ENCODE measurements around the gene INPP5A. TPM values are rescaled to one million over a fixed set of nuclear protein-coding genes. Genes with fewer than 3 reads are reported as not detected.

The INPP5A gene
- total and polyA plus RNA-seq, 2 experiments from 2014 or later = 41.2 to 53.6 TPM

DNA sequence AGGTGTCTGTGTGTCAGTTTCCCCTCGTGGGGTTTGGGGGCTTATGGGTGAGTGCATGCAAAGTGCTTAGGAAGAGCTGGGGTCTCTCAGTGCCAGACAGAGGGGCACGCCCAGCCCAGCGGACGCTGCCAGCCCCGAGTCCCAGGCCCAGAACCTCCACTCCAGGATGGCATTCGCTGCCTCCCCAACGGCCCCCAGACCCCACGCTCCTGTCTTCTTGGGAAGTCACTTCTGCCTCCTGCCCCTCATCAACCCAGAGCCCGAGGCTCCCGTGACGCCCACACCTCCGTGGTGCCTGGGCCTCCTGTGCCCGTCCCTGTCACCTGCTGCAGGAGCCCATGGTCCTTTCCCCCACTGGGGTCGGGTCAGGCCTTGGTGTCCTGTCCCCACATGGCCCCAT lies 213.3 kb downstream of the INPP5A start:
- Histone ChIP-seq H3K9me3 (ENCODE audit: low read depth) (no peaks in the 10 kb centered on the region), H3K9me2 (replicated peaks; ENCODE audit: insufficient read depth) (no peaks in the 10 kb centered on the region), H4K20me1 (ENCODE audit: insufficient read depth, poor library complexity, severe bottlenecking) (no peaks in the 10 kb centered on the region), H3K36me3 (replicated peaks; ENCODE audit: insufficient read depth, low read depth) (no peaks in the 10 kb centered on the region), H3K27me3 (no peaks in the 10 kb centered on the region), H3K4me3 (no peak overlapping the region), H3K4me1 (ENCODE audit: insufficient read depth) (no peaks in the 10 kb centered on the region), H3K79me2 (no peaks in the 10 kb centered on the region), H3K4me2 (no peak overlapping the region), H3K27ac (no peak overlapping the region), H2AFZ (no peak overlapping the region)
- 95% methylated on average over 11 of the region's 14 CpGs for WGBS (ENCODE audit: low lambda C conversion rate, missing lambda C conversion rate)
- DNase-seq (ENCODE audit: low spot score) = no peak
- TF ChIP-seq, protein P1, sequence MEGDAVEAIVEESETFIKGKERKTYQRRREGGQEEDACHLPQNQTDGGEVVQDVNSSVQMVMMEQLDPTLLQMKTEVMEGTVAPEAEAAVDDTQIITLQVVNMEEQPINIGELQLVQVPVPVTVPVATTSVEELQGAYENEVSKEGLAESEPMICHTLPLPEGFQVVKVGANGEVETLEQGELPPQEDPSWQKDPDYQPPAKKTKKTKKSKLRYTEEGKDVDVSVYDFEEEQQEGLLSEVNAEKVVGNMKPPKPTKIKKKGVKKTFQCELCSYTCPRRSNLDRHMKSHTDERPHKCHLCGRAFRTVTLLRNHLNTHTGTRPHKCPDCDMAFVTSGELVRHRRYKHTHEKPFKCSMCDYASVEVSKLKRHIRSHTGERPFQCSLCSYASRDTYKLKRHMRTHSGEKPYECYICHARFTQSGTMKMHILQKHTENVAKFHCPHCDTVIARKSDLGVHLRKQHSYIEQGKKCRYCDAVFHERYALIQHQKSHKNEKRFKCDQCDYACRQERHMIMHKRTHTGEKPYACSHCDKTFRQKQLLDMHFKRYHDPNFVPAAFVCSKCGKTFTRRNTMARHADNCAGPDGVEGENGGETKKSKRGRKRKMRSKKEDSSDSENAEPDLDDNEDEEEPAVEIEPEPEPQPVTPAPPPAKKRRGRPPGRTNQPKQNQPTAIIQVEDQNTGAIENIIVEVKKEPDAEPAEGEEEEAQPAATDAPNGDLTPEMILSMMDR (IDR thresholded peaks at IDR 0.05; ENCODE audit: poor library complexity) = no peak
- TF ChIP-seq EZH2 (IDR thresholded peaks at IDR 0.05; ENCODE audit: borderline replicate concordance) (no peak), EZH2phosphoT487 (IDR thresholded peaks at IDR 0.05; ENCODE audit: low read depth, severe bottlenecking, unreplicated experiment) (no peak)

DNA sequence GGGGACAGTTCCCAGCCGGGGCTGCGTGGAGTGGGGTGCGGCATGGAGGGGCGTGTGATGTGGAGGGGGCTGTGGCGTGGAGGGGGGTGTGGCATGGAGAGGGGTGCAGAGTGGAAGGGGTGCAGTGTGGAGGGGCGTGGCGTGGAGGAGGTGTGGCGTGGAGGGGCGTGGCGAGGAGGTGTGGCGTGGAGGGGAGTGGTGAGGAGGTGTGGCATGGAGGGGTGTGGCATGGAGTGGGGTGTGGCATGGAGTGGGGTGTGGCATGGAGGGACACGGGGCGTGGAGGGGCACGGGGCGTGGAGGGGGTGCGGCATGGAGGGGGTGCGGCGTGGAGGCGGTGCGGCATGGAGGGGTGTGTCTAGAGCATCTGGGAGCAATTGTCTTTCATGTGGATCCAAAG lies 214.8 kb downstream of the INPP5A start:
- WGBS (ENCODE audit: low lambda C conversion rate, missing lambda C conversion rate) = 100% methylated on average over 7 of the region's 20 CpGs
- Histone ChIP-seq H3K27ac (no peak overlapping the region), H3K36me3 (replicated peaks; ENCODE audit: insufficient read depth, low read depth) (no peaks in the 10 kb centered on the region)

DNA sequence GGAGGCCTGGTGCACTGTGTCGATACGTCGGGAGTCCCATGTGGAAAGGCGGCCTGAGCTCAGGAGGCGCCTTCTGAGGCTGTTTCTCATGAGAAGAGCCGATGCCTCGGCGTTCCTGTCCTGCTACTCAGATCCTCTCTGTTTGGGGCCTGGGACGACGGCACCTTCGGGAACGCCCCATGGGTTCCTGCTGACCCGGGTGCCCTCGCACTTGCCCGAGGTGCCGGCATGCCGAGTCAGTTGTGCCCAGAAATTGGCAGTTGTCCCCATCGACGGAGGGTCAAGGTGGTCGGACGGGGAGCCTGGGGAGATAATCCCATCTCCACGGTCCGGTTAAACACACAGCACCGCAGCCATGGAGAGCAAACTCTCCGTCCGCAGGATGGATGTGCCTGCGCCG lies 215.4 kb downstream of the INPP5A start:
- Histone ChIP-seq H3K4me3 (no peak overlapping the region), H3K36me3 (replicated peaks; ENCODE audit: insufficient read depth, low read depth) (no peaks in the 10 kb centered on the region), H4K20me1 (ENCODE audit: insufficient read depth, poor library complexity, severe bottlenecking) (no peaks in the 10 kb centered on the region), H2AFZ (no peak overlapping the region), H3K4me1 (ENCODE audit: insufficient read depth) (no peaks in the 10 kb centered on the region), H3K79me2 (no peaks in the 10 kb centered on the region), H3K9me3 (ENCODE audit: low read depth) (no peaks in the 10 kb centered on the region), H3K27ac (no peak overlapping the region), H3K9me2 (replicated peaks; ENCODE audit: insufficient read depth) (no peaks in the 10 kb centered on the region), H3K4me2 (no peak overlapping the region), H3K27me3 (no peaks in the 10 kb centered on the region)
- 94% methylated on average over 25 of the region's 28 CpGs for WGBS (ENCODE audit: low lambda C conversion rate, missing lambda C conversion rate)
- no peak for DNase-seq (ENCODE audit: low spot score)
- TF ChIP-seq, protein P1 (IDR thresholded peaks at IDR 0.05; ENCODE audit: poor library complexity) = no peak
- no peak for TF ChIP-seq EZH2phosphoT487 (IDR thresholded peaks at IDR 0.05; ENCODE audit: low read depth, severe bottlenecking, unreplicated experiment)
- TF ChIP-seq EZH2 (IDR thresholded peaks at IDR 0.05; ENCODE audit: borderline replicate concordance) = no peak

More for the DNA sequence above, 214.8 kb downstream of the INPP5A start:
- H3K4me1 ChIP-seq (ENCODE audit: insufficient read depth) = no peaks in the 10 kb centered on the region
- H3K9me2 ChIP-seq (replicated peaks; ENCODE audit: insufficient read depth) = no peaks in the 10 kb centered on the region
- H4K20me1 ChIP-seq (ENCODE audit: insufficient read depth, poor library complexity, severe bottlenecking) = no peaks in the 10 kb centered on the region
- no peaks in the 10 kb centered on the region for H3K79me2 ChIP-seq
- no peak overlapping the region for H3K4me3 ChIP-seq
- TF ChIP-seq EZH2phosphoT487 (IDR thresholded peaks at IDR 0.05; ENCODE audit: low read depth, severe bottlenecking, unreplicated experiment) (no peak), EZH2 (IDR thresholded peaks at IDR 0.05; ENCODE audit: borderline replicate concordance) (no peak)
- TF ChIP-seq, protein P1 (IDR thresholded peaks at IDR 0.05; ENCODE audit: poor library complexity) = no peak
- H2AFZ ChIP-seq = no peak overlapping the region
- no peaks in the 10 kb centered on the region for H3K9me3 ChIP-seq (ENCODE audit: low read depth)
- no peak for DNase-seq (ENCODE audit: low spot score)
- H3K4me2 ChIP-seq = no peak overlapping the region
- H3K27me3 ChIP-seq = no peaks in the 10 kb centered on the region

DNA sequence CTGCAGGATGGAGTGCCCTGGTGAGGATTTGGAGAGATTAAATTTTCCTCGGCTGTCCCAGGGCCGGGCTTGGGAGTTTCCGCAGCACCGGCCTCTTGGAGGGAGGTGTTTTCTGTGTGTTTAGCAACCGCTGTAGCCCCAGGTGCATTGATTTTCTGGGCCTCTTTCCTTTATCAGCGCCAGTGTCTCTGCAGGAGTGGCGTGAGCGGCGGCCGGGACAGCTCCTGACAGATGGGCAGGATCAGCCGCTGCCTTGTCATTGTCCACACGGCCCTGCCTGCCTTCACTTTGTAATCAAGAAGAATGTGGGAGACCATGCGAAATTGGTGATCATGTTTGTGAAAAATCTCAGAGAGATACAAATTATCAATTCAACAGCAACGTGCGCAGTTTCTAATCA lies 216.0 kb downstream of the INPP5A start:
- no peak overlapping the region for H3K4me2 ChIP-seq
- TF ChIP-seq EZH2phosphoT487 (IDR thresholded peaks at IDR 0.05; ENCODE audit: low read depth, severe bottlenecking, unreplicated experiment) = no peak
- TF ChIP-seq, protein P1 (IDR thresholded peaks at IDR 0.05; ENCODE audit: poor library complexity) = no peak
- no peak for DNase-seq (ENCODE audit: low spot score)
- no peak overlapping the region for H2AFZ ChIP-seq
- no peaks in the 10 kb centered on the region for H4K20me1 ChIP-seq (ENCODE audit: insufficient read depth, poor library complexity, severe bottlenecking)
- H3K9me2 ChIP-seq (replicated peaks; ENCODE audit: insufficient read depth) = no peaks in the 10 kb centered on the region
- H3K4me1 ChIP-seq (ENCODE audit: insufficient read depth) = no peaks in the 10 kb centered on the region
- no peak overlapping the region for H3K27ac ChIP-seq
- no peaks in the 10 kb centered on the region for H3K79me2 ChIP-seq
- no peaks in the 10 kb centered on the region for H3K9me3 ChIP-seq (ENCODE audit: low read depth)
- no peaks in the 10 kb centered on the region for H3K36me3 ChIP-seq (replicated peaks; ENCODE audit: insufficient read depth, low read depth)
- WGBS (ENCODE audit: low lambda C conversion rate, missing lambda C conversion rate) = 83% methylated on average over 15 of the region's 15 CpGs
- H3K4me3 ChIP-seq = no peak overlapping the region
- H3K27me3 ChIP-seq = no peaks in the 10 kb centered on the region
